Measurements from ENCODE around the gene NCAM1.

GRCh38 chr11:112971827-112972226, 10.6 kb downstream of the NCAM1 start:
- TF ChIP-seq FOXK1 (CRISPR knock-in tag; IDR thresholded peaks at IDR 0.05) (no peak), MYBL2 (CRISPR knock-in tag; IDR thresholded peaks at IDR 0.05) (no peak), ZNF263 (CRISPR knock-in tag; IDR thresholded peaks at IDR 0.05; ENCODE audit: low read depth) (no peak), ATF3 (CRISPR knock-in tag; conservative IDR thresholded peaks at IDR 0.05) (no peak), USF1 (CRISPR knock-in tag; IDR thresholded peaks at IDR 0.05) (no peak), USF2 (CRISPR knock-in tag; IDR thresholded peaks at IDR 0.05) (no peak), MAX (CRISPR knock-in tag; IDR thresholded peaks at IDR 0.05) (no peak), CREB1 (CRISPR knock-in tag; IDR thresholded peaks at IDR 0.05) (no peak), SP1 (CRISPR knock-in tag; conservative IDR thresholded peaks at IDR 0.05) (no peak), ATF2 (CRISPR knock-in tag; IDR thresholded peaks at IDR 0.05; ENCODE audit: borderline replicate concordance, low read depth) (no peak), NR1H2 (CRISPR knock-in tag; IDR thresholded peaks at IDR 0.05) (no peak), FOXP4 (CRISPR knock-in tag; IDR thresholded peaks at IDR 0.05) (no peak)
- TF ChIP-seq, protein P1, sequence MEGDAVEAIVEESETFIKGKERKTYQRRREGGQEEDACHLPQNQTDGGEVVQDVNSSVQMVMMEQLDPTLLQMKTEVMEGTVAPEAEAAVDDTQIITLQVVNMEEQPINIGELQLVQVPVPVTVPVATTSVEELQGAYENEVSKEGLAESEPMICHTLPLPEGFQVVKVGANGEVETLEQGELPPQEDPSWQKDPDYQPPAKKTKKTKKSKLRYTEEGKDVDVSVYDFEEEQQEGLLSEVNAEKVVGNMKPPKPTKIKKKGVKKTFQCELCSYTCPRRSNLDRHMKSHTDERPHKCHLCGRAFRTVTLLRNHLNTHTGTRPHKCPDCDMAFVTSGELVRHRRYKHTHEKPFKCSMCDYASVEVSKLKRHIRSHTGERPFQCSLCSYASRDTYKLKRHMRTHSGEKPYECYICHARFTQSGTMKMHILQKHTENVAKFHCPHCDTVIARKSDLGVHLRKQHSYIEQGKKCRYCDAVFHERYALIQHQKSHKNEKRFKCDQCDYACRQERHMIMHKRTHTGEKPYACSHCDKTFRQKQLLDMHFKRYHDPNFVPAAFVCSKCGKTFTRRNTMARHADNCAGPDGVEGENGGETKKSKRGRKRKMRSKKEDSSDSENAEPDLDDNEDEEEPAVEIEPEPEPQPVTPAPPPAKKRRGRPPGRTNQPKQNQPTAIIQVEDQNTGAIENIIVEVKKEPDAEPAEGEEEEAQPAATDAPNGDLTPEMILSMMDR (IDR thresholded peaks at IDR 0.05), result no peak
- TF ChIP-seq, protein P2, sequence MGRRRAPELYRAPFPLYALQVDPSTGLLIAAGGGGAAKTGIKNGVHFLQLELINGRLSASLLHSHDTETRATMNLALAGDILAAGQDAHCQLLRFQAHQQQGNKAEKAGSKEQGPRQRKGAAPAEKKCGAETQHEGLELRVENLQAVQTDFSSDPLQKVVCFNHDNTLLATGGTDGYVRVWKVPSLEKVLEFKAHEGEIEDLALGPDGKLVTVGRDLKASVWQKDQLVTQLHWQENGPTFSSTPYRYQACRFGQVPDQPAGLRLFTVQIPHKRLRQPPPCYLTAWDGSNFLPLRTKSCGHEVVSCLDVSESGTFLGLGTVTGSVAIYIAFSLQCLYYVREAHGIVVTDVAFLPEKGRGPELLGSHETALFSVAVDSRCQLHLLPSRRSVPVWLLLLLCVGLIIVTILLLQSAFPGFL (CRISPR knock-in tag; IDR thresholded peaks at IDR 0.05; ENCODE audit: borderline replicate concordance), result no peak
